Measurements from ENCODE around the gene YPEL3.
A peak's percentile ranks its signal among the peaks of the same experiment; 100 is the strongest.

The YPEL3 gene

GRCh38 chr16:30066761-30067583 is 29.0 kb downstream of the YPEL3 start:
- TF ChIP-seq POLR2AphosphoS5 (IDR thresholded peaks at IDR 0.05; ENCODE audit: low read depth, low read length) (no peak), FOXP2 (optimal IDR thresholded peaks at IDR 0.05; ENCODE audit: borderline replicate concordance, extremely low read depth, extremely low read length, insufficient read depth) (no peak), TAF1 (IDR thresholded peaks at IDR 0.05; ENCODE audit: borderline replicate concordance, insufficient read depth, low read length) (no peak), REST (IDR thresholded peaks at IDR 0.05; ENCODE audit: insufficient read depth in 1 of 2, low read depth in 2 of 2, low read length in 2 of 2) (no peak), SIN3A (IDR thresholded peaks at IDR 0.05; ENCODE audit: borderline replicate concordance, insufficient read depth, low read length) (no peak)

GRCh38 chr16:30065943-30066760 is 29.9 kb downstream of the YPEL3 start:
- TF ChIP-seq POLR2AphosphoS5 (IDR thresholded peaks at IDR 0.05; ENCODE audit: low read depth, low read length) (no peak; the same call in 1 of the 2 replicates), REST (IDR thresholded peaks at IDR 0.05; ENCODE audit: insufficient read depth in 1 of 2, low read depth in 2 of 2, low read length in 2 of 2) (no peak), SIN3A (IDR thresholded peaks at IDR 0.05; ENCODE audit: borderline replicate concordance, insufficient read depth, low read length) (no peak)

- TF ChIP-seq FOXP2 (optimal IDR thresholded peaks at IDR 0.05; ENCODE audit: borderline replicate concordance, extremely low read depth, extremely low read length, insufficient read depth) (peak; percentile 77), POLR2AphosphoS5 (IDR thresholded peaks at IDR 0.05; ENCODE audit: low read depth, low read length) (peak; percentile 74), REST (IDR thresholded peaks at IDR 0.05; ENCODE audit: insufficient read depth in 1 of 2, low read depth in 2 of 2, low read length in 2 of 2) (no peak; a peak in 1 of 4 replicates), SIN3A (IDR thresholded peaks at IDR 0.05; ENCODE audit: borderline replicate concordance, insufficient read depth, low read length) (no peak), TAF1 (IDR thresholded peaks at IDR 0.05; ENCODE audit: borderline replicate concordance, insufficient read depth, low read length) (peak; percentile 87; the same call in 1 of the 2 replicates)
Measured at GRCh38 chr16:30065102-30065942, 30.7 kb downstream of the YPEL3 start, which contains the start of gene ALDOA. Gene ALDOA, plus strand, starts transcription at chr16:30065760. Its CDS starts 1,138 bp downstream, at chr16:30066898.

GRCh38 chr16:30064729-30065101 is 31.3 kb downstream of the YPEL3 start:
- TF ChIP-seq REST (IDR thresholded peaks at IDR 0.05; ENCODE audit: insufficient read depth in 1 of 2, low read depth in 2 of 2, low read length in 2 of 2) (no peak), POLR2AphosphoS5 (IDR thresholded peaks at IDR 0.05; ENCODE audit: low read depth, low read length) (peak; percentile 50; the same call in 1 of the 2 replicates)

Measured in PFSK-1 (cell line).